Mesendoderm (in vitro differentiated cells): ENCODE results near the gene GRIK2.

Experiments used
- DNase-seq: peaks from one replicate; pipeline ENCODE4 v3.0.0; 2013
- H2AK5ac ChIP-seq: 2 replicates; pipeline ENCODE4 v1.6.1; 2013; ENCODE audit warnings: low read length, inconsistent platforms
- H2BK120ac ChIP-seq: 2 replicates; pipeline ENCODE4 v1.6.1; 2013; ENCODE audit warnings: low read depth, mild to moderate bottlenecking, low read length, moderate library complexity, mixed read lengths
- H2BK15ac ChIP-seq: replicated peaks from 2 replicates; pipeline ENCODE4 v1.6.1; 2013; ENCODE audit warnings: low read depth, mild to moderate bottlenecking, moderate library complexity
- H2BK5ac ChIP-seq: 2 replicates; pipeline ENCODE4 v1.6.1; 2013; ENCODE audit warnings: low read length, inconsistent platforms
- H3K18ac ChIP-seq: 2 replicates; pipeline ENCODE4 v1.6.1; 2013; ENCODE audit warnings: mild to moderate bottlenecking, low read length, mixed read lengths
- H3K23ac ChIP-seq: one replicate; pipeline ENCODE4 v1.6.1; 2013; ENCODE audit warnings: low read length
- H3K27ac ChIP-seq: 2 replicates; pipeline ENCODE4 v1.5.1; 2013; ENCODE audit warnings: low read depth, mild to moderate bottlenecking, inconsistent platforms, low read length, moderate library complexity
- H3K27me3 ChIP-seq: 2 replicates; pipeline ENCODE4 v1.6.1; 2013; ENCODE audit warnings: low read length, control low read depth, mild to moderate bottlenecking, inconsistent platforms; ENCODE audit not compliant: insufficient read depth, poor library complexity
- H3K36me3 ChIP-seq: 2 replicates; pipeline ENCODE4 v1.6.1; 2013; ENCODE audit warnings: low read length, inconsistent platforms; ENCODE audit not compliant: control insufficient read depth, insufficient read depth
- H3K4ac ChIP-seq: one replicate; pipeline ENCODE4 v1.6.1; 2013; ENCODE audit warnings: low read depth, mild to moderate bottlenecking, low read length, moderate library complexity
- H3K4me1 ChIP-seq: 2 replicates; pipeline ENCODE4 v1.6.1; 2013; ENCODE audit warnings: low read depth, low read length, inconsistent platforms; ENCODE audit not compliant: control insufficient read depth
- H3K4me2 ChIP-seq: 2 replicates; pipeline ENCODE4 v1.6.1; 2013; ENCODE audit warnings: low read length
- H3K4me3 ChIP-seq: 2 replicates; pipeline ENCODE4 v1.5.1; 2013; ENCODE audit warnings: mild to moderate bottlenecking, low read length
- H3K56ac ChIP-seq: one replicate; pipeline ENCODE4 v1.6.1; 2013; ENCODE audit warnings: low read length
- H3K79me1 ChIP-seq: 2 replicates; pipeline ENCODE4 v1.6.1; 2013; ENCODE audit warnings: low read length, inconsistent platforms
- H3K79me2 ChIP-seq: 2 replicates; pipeline ENCODE4 v1.6.1; 2013; ENCODE audit warnings: mild to moderate bottlenecking, low read length; ENCODE audit not compliant: control insufficient read depth, insufficient read depth
- H3K9ac ChIP-seq: 2 replicates; pipeline ENCODE4 v1.6.1; 2013; ENCODE audit warnings: low read length, inconsistent platforms
- H4K5ac ChIP-seq: one replicate; pipeline ENCODE4 v1.6.1; 2013; ENCODE audit warnings: low read length
- H4K8ac ChIP-seq: one replicate; pipeline ENCODE4 v1.6.1; 2013; ENCODE audit warnings: low read depth, mild to moderate bottlenecking, control low read depth, low read length, moderate library complexity
- WGBS: extraction: QIAGEN DNeasy Blood & Tissue Kit; methylation state at CpG from one replicate; pipeline ENCODE4 v1.1.7; 2013; ENCODE audit warnings: low lambda C conversion rate, missing lambda C conversion rate; ENCODE audit not compliant: insufficient coverage; ENCODE audit errors: extremely low coverage; 5-methylcytosine and 5-hydroxymethylcytosine counted together

Gene GRIK2

DNA sequence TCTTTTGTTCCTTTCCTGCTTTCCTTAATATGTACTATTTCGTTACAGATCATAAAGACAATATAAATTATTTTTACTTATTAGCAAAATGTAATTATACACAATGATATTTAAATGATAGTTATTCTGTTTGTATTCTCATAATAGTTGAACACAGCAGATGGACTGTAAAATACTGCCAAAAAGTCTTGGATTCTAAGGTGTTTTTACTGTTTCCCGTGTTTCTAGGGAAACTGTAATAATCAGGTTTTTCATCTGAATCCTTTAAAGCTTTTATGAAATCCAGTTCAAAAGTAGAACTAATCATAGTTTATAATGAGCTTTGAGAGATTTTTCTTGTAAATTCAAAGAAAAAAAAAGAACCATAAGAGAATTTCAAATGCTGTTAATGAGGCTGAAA, 148.4 kb downstream of the GRIK2 start:
- no peak overlapping the region for H2BK120ac ChIP-seq
- no peak overlapping the region for H3K4me3 ChIP-seq
- no peak overlapping the region for H3K9ac ChIP-seq
- no peak overlapping the region for H2BK15ac ChIP-seq
- no peak overlapping the region for H3K4me2 ChIP-seq
- H4K8ac ChIP-seq = no peak overlapping the region
- no peaks in the 10 kb centered on the region for H3K36me3 ChIP-seq
- no peak for DNase-seq
- no peak overlapping the region for H3K56ac ChIP-seq
- no peak overlapping the region for H3K23ac ChIP-seq
- H3K79me2 ChIP-seq = no peaks in the 10 kb centered on the region
- H3K18ac ChIP-seq = no peak overlapping the region
- H2AK5ac ChIP-seq = no peak overlapping the region
- H3K79me1 ChIP-seq = no peaks in the 10 kb centered on the region
- no peak overlapping the region for H3K4ac ChIP-seq
- H2BK5ac ChIP-seq = no peak overlapping the region
- H4K5ac ChIP-seq = no peak overlapping the region
- WGBS = 100% methylated on average over 1 of the region's 2 CpGs
- H3K4me1 ChIP-seq = no peaks in the 10 kb centered on the region
- no peak overlapping the region for H3K27ac ChIP-seq
- H3K27me3 ChIP-seq = no peaks in the 10 kb centered on the region

DNA sequence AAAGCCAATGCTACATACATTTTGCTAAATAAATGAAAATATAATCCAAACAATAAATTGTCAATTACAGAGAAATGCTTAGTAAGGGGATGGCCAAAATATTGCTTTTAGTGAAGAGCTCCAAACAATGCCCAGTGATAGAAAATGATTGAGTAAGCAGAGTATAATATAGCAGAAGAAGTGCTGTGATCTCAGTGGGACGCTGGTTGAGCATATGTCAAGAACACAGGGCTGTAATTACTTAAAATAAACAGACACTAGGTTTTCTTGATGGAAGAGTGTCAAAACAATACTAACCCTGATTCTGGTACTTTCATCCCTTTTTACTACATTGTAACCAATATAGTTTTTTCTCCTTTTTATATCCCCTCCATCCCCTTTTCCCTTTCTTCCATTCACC, 150.3 kb downstream of the GRIK2 start:
- H2AK5ac ChIP-seq = no peak overlapping the region
- H3K27me3 ChIP-seq = no peaks in the 10 kb centered on the region
- no peaks in the 10 kb centered on the region for H3K79me2 ChIP-seq
- no peak overlapping the region for H3K18ac ChIP-seq
- no CpG with 5 or more reads among the region's 1 CpG for WGBS
- no peak overlapping the region for H4K5ac ChIP-seq
- H3K4ac ChIP-seq = no peak overlapping the region
- H4K8ac ChIP-seq = no peak overlapping the region
- no peaks in the 10 kb centered on the region for H3K36me3 ChIP-seq
- H3K9ac ChIP-seq = no peak overlapping the region
- no peak overlapping the region for H2BK15ac ChIP-seq
- H2BK120ac ChIP-seq = no peak overlapping the region
- H3K4me1 ChIP-seq = no peaks in the 10 kb centered on the region
- no peak overlapping the region for H3K4me3 ChIP-seq
- DNase-seq = no peak
- H3K27ac ChIP-seq = no peak overlapping the region
- H3K23ac ChIP-seq = no peak overlapping the region
- no peak overlapping the region for H3K4me2 ChIP-seq
- H3K56ac ChIP-seq = no peak overlapping the region
- H3K79me1 ChIP-seq = no peaks in the 10 kb centered on the region
- H2BK5ac ChIP-seq = no peak overlapping the region

DNA sequence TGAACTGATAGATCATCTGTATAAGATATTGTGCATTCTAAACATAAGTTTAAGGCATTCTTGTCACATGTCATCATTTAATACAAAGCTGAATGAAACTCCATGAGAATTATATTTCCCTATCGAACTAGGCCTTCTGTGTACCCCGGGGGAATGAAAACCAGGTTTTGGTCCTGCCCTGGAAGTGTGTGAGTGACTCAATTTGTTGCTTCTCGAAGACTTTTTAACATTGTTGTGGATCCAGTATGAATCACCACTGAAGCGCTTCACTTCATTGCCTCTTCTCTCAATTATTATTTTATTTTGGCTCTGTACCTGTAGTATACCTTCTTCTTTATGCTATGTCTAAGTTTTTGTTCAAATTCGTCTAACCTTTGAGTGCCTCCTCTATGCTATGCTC, 150.8 kb downstream of the GRIK2 start:
- Histone ChIP-seq H2AK5ac (no peak overlapping the region), H3K9ac (no peak overlapping the region), H3K4me2 (no peak overlapping the region), H3K18ac (no peak overlapping the region), H3K23ac (no peak overlapping the region), H4K5ac (no peak overlapping the region), H2BK120ac (no peak overlapping the region), H3K4ac (no peak overlapping the region), H3K27me3 (no peaks in the 10 kb centered on the region), H3K56ac (no peak overlapping the region), H3K4me3 (no peak overlapping the region), H2BK15ac (no peak overlapping the region), H3K79me1 (no peaks in the 10 kb centered on the region), H3K36me3 (no peaks in the 10 kb centered on the region), H3K27ac (no peak overlapping the region), H4K8ac (no peak overlapping the region), H2BK5ac (no peak overlapping the region), H3K79me2 (no peaks in the 10 kb centered on the region), H3K4me1 (no peaks in the 10 kb centered on the region)
- no CpG with 5 or more reads among the region's 5 CpGs for WGBS
- no peak for DNase-seq

DNA sequence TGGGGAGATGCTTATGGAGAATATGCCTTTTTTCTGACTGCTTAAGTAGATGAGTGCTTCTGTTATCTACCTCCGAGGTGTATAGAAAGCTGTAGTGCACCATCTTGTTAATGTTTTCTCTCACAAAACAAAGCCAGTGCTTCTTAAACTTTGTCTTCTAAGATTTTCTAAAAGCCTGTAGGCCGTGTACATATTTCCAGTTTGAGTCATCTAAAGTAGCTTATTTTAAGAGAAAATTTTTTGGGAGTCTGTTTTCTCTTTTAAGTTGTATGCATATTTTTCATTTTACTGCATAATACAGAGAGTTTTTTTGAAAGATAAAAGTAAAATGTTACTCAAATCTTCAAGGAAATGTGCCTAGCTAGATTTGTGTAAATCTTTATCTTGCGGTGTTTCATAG, 151.7 kb downstream of the GRIK2 start:
- Histone ChIP-seq H3K36me3 (no peaks in the 10 kb centered on the region), H2BK15ac (no peak overlapping the region), H4K8ac (no peak overlapping the region), H3K27ac (no peak overlapping the region), H4K5ac (no peak overlapping the region), H3K4me3 (no peak overlapping the region), H3K79me2 (no peaks in the 10 kb centered on the region), H2BK120ac (no peak overlapping the region), H3K9ac (no peak overlapping the region), H3K79me1 (no peaks in the 10 kb centered on the region), H3K4me1 (no peaks in the 10 kb centered on the region), H3K27me3 (no peaks in the 10 kb centered on the region), H3K56ac (no peak overlapping the region), H2BK5ac (no peak overlapping the region), H3K23ac (no peak overlapping the region), H3K4ac (no peak overlapping the region), H3K4me2 (no peak overlapping the region), H2AK5ac (no peak overlapping the region), H3K18ac (no peak overlapping the region)
- no peak for DNase-seq
- no CpG with 5 or more reads among the region's 3 CpGs for WGBS

GRCh38 chr6:101550451-101550850, 156.9 kb downstream of the GRIK2 start:
- no peak overlapping the region for H3K4ac ChIP-seq
- H3K9ac ChIP-seq = no peak overlapping the region
- H3K4me3 ChIP-seq = no peak overlapping the region
- no peak overlapping the region for H2AK5ac ChIP-seq
- H3K79me2 ChIP-seq = no peaks in the 10 kb centered on the region
- H3K27me3 ChIP-seq = no peaks in the 10 kb centered on the region
- no peak overlapping the region for H3K4me2 ChIP-seq
- no peak overlapping the region for H2BK120ac ChIP-seq
- H3K27ac ChIP-seq = no peak overlapping the region
- no peak overlapping the region for H3K56ac ChIP-seq
- no peaks in the 10 kb centered on the region for H3K79me1 ChIP-seq
- no peaks in the 10 kb centered on the region for H3K36me3 ChIP-seq
- no peak overlapping the region for H3K23ac ChIP-seq
- no peak for DNase-seq
- no peak overlapping the region for H2BK15ac ChIP-seq
- H2BK5ac ChIP-seq = no peak overlapping the region
- no peak overlapping the region for H3K18ac ChIP-seq
- no CpG with 5 or more reads among the region's 4 CpGs for WGBS
- no peak overlapping the region for H4K8ac ChIP-seq
- H4K5ac ChIP-seq = no peak overlapping the region
- no peaks in the 10 kb centered on the region for H3K4me1 ChIP-seq

DNA sequence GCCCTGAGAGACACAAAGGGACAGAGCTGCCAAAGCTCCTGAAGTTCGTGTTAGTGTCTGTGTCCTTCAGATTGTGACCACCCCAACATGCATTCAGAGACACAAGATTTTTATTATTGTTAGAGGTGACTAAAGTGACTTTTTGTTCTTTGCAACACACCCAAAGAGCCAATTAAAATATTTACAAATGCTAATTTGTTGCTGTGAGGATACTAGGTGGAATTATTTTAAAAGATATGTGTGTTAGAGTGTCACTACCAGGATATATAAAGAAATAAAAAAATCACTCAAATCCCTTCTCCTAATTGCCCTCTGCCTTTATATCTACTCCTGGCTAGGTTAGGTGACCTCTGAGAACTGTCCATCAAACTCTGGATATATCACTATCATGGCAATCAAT, 160.7 kb downstream of the GRIK2 start:
- no peak overlapping the region for H2BK15ac ChIP-seq
- no peak overlapping the region for H3K27ac ChIP-seq
- no peaks in the 10 kb centered on the region for H3K27me3 ChIP-seq
- H3K36me3 ChIP-seq = no peaks in the 10 kb centered on the region
- no peak overlapping the region for H3K23ac ChIP-seq
- H3K4me2 ChIP-seq = no peak overlapping the region
- no peak for DNase-seq
- H3K9ac ChIP-seq = no peak overlapping the region
- no peak overlapping the region for H2BK120ac ChIP-seq
- H3K4me1 ChIP-seq = no peaks in the 10 kb centered on the region
- no CpG with 5 or more reads among the region's 1 CpG for WGBS
- no peak overlapping the region for H3K4ac ChIP-seq
- no peaks in the 10 kb centered on the region for H3K79me2 ChIP-seq
- H3K4me3 ChIP-seq = no peak overlapping the region
- no peak overlapping the region for H4K8ac ChIP-seq
- H3K56ac ChIP-seq = no peak overlapping the region
- no peak overlapping the region for H4K5ac ChIP-seq
- H3K79me1 ChIP-seq = no peaks in the 10 kb centered on the region
- H3K18ac ChIP-seq = no peak overlapping the region
- no peak overlapping the region for H2BK5ac ChIP-seq
- H2AK5ac ChIP-seq = no peak overlapping the region
